Stimulated activated CD8-positive, alpha-beta memory T cell treated with anti-CD3 and anti-CD28 coated beads, Interleukin-15, amount 100 ng/mL, for 24 hours (primary cell): Measurements from ENCODE around the gene CIBAR2.

ENCODE experiments used
- DNase-seq: peaks from one replicate; pipeline ENCODE4 v3.0.0-alpha.2; 2020; ENCODE audit warnings: low read depth

Gene CIBAR2

DNA sequence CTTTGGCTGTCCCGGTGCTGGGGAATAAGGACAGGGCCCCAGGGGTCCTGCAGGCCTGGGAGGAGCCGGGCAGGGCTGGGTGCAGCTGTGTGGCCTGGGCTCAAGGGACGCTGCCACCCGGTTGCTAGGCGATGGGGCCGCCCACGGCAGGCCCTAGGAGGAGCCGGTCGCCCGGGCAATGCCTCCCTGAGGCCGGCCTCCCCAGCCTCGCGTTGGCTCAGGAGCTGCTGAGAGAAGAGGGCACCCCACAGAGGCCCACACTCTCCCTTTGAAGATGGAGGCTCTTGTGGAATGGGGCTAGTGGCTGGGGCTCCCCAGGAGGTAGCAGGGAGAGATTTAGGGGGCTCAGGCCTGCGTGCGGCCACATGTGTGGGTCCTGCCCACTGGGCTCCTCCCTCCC is at the start of gene CIBAR2:
Gene CIBAR2 (minus strand): TSS at position 109 of the 400 bp plus-strand sequence. CDS start 120 bp downstream, outside the sequence.
- no peak for DNase-seq

DNA sequence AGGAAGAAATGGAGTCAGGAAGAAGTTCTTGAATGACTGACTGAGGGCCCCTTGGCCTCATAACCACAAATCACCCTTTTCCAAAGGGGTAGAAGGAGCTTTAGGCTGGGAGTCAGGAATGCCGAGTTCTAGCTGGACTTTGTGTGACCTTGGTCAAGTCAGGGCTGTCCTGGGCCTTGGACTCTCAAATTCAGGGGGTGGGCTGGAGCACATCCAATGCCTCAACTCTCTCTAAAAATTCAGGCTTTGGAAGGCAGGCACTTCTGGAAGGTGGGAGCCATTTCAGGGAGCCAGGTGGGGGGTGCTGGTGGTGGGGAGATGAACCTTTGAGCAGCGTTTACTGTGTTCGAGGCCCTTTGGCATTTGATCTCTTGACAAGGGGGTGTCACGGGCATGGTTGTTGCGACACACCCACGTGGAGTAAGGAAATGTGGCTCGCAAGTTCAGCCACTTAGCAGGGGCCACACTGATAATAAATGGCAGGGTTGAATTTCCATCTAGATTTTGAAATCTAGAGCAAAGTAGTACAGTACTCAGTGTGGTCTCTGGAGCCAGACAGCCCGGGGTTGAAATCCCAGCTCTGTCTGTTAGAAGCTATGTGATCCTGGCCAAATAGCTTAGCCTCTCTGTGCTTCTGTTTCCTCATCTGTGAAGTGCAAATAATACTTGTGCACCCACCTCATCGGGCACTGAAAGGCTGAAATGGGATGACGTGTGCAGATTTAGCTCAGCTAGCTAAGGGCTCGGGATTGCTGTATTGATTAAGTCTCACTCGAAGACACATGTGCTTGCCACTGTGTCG is 47.1 kb upstream of the CIBAR2 start:
- no peak for DNase-seq

DNA sequence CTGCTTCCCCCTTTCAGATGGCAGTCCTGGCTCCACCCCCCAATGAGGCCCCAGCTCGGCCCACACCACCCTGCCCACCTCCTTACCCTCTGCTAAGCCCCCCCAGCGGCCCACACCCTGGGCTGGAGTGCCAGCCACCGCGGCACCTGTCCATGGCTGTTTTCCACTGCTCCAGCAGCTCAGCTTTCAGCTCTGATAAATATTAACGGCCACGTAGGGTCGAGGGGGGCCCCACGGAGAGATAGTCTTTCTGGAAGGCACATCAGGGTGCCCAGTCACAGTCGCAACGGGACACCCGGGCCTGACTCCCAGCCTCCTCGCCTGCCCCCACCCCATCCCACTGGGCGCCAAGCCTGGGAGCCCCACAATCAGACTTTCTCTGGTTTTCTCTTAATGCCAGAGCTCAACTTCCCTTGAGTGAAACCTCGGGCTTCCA is 46.5 kb upstream of the CIBAR2 start:
- no peak for DNase-seq

DNA sequence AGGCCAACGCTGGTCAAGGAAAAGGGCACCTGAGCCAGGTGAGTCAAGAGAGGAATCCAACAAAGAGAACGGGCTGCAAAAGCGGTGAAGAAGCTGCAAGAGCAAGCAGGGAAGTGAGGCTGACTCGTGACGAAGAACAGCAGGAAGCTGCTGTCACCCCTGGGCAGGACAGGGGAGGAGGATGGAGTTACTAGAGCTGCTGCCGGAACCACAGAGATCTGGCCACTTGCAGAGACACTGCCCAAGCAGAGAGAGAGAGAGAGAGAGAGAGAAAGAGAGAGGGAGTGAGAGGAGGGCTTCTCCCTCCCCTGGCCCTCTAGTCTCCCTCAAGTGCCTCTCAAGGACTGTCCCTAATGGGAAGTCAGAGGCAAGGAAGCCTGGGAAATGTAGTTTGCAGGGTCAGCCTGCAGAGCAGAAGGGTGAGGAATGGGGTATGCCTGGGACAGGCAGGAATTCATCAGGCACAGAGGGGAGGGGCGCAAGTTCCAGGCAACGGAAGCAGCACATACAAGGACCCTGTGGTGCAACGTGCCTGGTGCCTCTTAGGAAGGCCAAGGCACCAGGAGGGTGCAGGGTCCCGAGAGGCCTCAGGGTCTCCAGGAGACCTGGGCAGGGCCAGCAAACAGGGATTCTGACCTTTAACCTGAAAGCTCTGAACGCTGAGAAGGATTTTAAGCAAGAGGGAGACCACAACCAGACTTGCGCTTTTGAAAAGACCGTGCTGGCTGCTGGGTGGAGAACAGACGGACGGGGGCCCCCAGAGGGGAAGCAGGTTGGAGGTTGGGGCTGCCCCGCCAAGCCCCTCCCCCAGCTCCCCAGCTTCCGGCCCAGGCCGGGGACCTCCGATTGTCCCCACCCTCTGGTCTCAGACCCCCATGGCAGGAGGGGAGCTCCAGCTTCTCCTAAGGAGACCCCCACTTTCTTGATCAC is 45.8 kb upstream of the CIBAR2 start:
- no peak for DNase-seq

DNA sequence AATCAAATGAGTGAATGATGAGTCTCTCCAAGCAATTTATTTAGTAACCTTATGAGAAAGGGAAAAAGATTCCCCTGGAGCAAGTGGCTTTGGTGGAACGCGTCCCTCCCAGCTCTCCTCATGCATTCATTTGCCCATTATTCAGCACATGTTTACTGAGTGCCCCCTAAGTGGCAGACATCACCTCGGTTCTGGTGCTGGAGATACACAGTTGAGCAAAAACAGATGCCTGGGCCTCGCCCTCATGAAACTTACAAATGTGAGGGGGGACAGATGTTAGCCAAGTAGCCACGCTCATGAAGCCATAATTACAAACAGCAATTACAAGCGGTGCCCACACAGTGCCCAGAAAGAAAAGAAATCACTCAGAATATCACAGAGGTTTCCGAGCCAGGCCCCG is 45.1 kb upstream of the CIBAR2 start:
- DNase-seq = no peak

DNA sequence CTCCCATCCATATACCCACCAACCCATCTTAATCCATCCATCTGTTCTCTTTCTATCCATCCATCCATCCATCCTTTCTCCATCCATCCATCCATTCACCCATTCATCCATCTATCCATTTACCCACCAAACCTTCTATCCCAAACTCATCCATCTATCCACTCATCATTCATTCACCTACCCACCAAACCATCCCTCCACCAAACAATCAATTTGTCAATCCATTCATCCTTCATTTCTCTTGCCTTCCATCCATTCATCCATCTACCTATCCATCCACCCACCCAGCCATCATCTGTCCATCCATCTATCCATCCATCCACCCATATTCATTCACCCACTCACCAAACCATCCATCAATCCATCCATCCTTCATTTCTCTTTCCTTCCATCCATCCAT is 44.6 kb upstream of the CIBAR2 start:
- no peak for DNase-seq

DNA sequence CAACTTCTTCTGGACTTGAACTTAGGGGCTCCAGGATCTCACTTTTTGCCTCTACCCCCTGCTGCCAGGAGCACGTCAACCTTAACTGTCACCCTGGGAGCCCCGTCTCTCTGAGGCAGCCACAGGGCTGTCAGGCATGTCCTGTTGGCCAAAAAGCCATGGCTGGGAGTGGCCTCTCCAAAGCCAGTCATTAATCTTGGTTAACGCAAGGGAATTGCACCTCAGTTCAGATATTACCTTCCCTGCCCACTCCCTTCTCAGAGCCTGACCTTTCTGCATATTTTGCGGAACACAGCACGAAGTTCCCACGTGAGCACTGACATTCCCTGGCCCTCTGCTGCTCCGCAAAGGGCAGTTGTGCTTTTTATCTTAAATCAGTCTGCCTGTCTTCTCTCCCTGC is 44.2 kb upstream of the CIBAR2 start:
- no peak for DNase-seq

DNA sequence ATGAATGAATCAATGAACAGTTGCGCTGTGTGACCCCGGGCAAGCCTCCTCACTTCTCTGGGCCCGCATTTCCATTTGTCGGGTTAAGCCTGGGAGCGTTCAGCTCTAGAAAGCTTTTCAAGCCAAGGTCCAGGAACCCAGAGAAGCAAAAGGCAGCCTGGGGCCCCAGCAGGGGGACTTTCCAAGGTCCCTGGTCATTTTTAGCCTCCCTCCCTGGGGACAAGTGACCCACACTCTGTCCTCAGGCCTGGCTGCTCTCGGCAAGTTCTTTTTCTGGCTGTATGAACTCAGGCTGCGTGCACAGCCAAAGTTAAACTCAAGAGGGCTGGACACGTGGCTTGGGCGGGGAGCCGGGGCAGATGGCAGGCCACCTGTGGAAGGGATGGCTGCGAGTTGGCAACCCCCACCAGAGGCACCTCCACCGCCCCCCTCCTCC is 41.4 kb upstream of the CIBAR2 start:
- DNase-seq = no peak

DNA sequence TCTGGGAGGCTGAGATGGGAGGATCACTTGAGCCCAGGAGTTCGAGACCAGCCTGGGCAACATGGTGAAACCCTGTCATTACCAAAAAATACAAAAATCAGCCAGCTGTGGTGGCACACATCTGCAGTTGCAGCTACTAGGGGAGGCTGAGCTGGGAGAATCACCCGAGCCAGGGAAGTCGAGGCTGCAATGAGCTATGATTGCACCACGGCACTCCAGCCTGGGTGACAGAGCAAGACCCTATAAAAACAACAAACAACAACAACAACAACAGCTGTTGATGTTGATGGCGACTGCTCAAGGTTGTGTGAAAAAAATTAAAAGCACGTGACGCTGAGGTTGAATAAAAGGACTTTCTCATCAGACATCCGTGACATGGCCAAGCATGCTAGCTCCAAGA is 40.8 kb upstream of the CIBAR2 start:
- no peak for DNase-seq

DNA sequence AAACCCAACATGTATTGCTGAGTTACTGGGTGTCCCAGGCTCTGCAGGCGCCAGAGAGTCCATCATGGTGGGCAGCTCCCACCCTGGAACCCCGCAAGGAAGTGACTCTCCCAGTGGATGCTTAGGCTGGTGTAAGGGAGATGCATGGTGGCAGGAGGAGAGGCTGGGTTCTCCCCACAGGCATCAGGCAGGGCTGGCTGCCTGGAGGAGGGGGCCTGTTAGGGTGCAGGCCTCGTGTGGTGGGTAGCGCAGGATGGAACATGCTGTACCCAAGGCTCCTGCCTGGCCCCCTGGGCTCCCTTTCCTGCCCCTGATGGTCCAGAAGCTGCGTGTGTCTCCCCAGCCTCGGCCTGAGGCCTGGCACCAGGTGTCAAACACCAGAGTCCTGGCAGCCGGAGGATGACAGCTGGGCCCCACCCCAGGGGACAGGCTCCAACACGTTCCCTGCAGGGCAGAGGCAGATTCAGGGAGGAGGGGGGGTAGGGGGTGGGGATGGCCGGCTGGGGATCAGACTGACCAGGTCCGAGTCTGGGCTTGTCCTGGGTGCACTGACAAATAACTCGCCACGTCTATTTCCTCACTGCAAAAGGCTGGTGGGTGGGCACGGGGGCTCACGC is 40.2 kb upstream of the CIBAR2 start:
- no peak for DNase-seq

DNA sequence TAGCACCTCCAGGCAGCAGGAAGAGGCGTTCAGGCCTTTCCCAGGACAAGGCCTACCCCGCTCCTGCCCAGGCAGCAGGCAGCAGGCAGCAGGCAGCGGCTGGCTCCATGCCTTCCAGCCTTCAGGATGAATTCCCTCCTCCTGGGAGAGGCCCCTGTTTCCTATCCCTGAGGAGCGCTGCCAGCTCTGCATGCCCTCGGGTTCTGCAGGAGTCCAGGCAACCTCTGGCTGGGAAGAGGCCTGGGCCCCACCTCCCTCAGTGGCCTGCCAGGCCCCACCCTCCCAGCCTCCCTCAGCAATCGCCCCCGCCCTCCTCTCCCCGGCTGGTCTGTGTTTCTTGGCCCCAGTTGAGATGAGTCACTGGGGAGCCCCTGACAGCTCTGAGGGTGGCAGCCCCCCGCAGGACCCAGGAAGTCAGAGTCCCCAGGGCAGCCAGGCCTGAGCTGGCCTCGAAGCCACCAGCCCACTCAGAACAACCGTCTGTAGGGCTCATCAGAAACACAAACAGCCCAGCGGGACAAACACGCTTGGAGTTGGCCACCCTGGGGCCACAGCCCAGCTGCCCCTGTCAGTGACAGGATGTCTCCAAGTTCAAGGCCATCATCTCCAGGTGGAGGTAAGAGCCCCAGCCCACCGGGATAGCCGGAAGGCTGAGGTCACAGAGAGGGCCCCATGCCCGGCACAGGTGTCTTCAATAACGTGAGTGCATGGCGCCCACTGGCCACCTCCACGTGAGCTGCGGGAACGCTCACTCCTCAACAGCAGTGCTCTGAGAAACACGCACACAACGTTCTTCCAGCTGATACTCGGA is 39.5 kb upstream of the CIBAR2 start:
- DNase-seq = no peak

DNA sequence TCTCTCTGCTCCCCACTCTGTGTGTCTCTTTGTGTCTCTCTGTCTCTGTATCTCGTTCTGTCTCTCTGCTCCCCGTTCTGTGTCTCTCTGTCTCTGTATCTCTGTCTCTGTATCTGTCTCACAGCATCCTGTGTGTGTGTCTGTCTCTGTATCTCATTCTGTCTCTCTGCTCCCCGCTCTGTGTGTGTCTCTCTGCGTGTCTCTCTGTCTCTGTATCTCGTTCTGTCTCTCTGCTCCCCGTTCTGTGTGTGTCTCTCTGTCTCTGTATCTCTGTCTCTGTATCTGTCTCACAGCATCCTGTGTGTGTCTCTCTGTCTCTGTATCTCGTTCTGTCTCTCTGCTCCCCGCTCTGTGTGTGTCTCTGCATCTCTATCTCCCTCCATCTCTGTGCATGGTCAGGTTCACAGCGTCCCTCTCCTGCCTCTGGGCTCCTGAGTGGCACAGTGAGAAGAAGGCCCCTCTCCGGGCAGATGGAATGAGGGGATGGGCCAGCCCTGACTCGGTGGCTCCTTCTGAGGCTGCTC is 38.9 kb upstream of the CIBAR2 start:
- no peak for DNase-seq

DNA sequence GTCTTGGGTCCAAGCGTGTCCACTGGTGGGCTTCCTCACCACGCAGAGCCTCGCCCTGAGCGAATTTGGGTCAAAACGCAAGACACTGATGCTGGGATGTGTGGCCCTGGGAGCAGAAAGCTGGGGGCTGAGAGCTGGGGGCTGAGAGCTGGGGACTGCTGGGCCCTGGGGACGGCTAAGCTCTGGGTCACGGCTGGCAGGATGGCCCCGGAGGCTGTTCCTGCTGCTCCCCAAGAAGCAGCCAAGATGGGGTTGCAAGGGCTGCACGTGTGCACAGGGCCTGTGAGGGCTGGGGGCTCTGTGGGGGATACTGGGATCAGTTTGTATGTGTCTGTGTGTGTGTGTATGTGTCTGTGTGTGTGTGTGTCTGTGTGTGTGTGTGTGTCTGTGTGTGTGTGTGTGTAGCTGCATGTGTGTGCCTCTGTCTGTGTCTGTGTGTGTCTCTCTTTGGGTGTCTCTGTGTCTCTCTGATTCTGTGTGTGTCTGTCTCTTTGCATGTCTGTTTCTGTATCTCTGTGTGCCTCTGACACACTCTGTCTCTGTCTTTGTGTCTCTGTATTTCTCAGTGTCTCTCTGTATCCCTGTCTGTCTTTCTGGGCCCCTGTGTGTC is 38.2 kb upstream of the CIBAR2 start:
- no peak for DNase-seq

DNA sequence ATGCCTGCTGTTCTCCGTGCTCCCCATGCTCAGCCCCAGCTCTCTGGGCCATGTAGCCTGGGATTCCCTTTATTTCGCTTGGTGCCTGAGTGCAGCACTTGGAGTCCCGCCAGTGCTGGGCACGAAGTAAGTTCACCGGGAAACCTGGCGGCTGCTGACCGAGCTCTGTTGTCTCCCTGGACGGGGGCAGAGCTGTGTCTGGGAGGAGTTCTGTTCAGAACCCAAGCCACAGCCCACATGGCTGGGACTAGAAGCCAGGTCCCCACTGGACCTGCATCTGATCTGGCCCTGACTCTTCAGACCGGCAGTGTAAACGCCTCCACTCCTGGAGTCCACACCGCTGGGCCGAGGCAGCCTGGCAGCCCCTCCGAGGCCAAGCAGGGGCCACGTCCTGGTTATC is 37.5 kb upstream of the CIBAR2 start:
- no peak for DNase-seq

DNA sequence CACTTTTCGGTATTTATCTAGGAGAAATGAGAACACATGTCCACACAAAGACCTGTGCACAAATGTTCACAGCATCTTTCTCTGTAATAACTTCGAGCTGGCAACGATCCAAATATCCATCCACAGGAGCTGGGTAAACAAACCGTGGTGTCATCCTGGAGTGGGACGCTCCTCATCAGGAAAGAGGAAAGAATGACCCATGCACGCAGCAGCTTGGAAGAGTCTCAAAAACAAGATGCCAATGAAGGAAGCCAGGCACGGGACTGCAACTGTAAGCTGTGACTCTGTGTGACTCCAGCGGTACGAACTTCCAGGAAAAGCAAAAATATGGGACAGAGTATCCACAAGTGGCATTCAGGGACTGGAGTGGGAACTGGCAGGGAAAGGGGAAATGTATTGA is 36.7 kb upstream of the CIBAR2 start:
- no peak for DNase-seq

DNA sequence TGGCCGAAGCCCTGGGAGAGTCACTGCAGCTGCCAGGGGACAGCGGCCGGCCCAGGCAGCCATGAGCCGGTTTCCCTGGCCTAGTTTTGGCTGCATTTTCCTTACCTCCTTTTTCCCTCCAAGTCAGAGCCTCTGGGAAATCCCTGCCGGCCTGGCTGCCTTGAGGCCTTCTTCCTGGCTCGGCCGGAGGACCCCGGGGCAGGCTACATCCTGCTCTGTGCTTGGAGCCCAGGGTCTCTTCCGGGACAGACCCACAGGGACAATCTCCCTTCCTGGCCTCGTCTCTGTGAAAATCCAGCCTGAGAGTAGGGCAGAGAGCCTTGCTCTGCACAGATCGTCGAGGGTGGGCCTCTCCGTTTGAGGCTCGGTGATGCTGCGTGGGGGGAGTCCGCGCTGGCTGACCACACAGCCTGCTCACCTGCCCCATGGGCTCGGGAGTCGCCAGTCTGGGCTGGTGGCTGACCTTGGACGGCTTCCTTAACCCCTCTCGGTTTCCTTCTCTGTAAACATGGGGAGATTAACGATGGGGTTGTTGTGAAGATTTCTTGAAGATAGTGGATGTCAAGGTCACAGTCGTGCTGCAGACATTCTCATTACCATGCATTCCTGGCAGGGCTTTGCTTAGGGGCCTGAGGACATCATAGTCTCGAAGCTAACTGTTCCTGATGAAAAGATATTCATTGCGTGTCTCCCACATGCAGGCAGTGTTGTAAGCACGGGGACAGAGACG is 34.8 kb upstream of the CIBAR2 start:
- no peak for DNase-seq

DNA sequence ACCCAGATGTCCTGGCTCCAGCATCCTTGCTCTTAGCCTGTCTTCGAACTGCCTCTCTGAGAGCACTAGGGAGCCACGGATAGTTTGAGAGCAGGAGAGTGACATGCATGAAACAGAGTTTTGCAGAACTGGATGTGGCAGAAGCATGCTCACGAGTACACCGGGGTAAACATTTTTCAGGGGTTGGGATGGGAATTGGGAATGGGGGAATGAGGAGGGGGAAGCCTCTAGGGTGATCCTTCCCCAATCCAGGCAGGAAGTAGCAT is 34.2 kb upstream of the CIBAR2 start:
- no peak for DNase-seq

DNA sequence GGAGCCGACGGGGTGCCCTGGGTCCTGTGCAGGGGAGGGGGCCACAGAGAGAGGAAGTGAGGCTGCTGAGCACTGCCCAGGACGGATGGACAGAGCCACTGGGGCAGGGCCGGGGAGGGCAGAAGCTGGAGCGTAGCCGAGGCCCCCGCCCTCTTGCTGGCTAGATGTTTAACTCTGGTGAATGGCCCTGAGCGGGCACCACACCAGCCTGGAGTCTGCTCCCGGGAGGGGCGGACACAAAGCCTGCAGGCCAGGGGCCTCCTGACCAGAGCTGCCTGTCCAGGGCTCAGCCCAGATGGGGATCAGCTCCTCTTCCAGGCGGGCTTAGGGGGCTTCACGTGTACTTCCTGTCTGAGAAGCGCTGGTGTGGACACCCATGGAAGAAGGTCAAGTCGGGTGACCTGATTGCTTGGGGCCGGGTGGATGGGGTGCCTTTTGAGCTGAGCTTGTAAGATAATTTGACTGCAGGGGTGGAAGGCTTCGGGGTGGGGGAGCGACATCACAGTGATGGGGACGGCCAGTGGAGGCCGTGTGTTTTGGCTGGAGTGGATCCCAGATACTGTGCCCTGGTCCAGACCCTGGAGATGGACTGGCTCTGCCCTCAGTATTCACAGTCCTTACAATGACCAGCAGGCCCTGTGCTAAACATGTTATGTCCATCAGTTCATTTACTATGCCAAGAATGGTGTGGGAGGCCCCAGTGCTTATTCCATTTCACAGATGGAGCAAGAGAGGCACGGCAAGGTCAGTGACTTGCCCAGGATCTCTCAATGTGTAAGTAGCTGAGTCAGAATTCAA is 33.7 kb upstream of the CIBAR2 start:
- no peak for DNase-seq

DNA sequence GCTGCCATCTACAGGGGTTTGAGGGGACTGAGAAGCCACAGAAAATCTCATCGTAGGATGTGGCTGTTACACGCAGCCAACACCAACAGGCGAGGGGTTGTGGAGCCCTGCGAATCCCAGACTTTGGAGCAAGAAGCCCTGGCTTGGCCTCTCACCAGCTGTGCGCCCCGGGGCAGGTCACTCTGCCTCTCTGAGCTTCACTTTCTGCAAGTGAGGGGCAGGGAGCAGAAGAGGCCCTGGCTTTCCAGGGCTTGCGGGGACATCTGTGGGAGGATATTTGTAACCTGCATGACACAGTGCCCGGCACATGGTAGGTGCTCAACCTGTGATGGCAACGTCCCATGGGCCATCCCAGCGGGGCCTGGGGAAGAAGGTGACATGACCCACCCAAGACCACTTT is 32.9 kb upstream of the CIBAR2 start:
- DNase-seq = no peak
